NB4 (cell line): ENCODE results near the gene GPR27.

Source experiments
- CTCF ChIP-seq: IDR thresholded peaks from one replicate; pipeline ENCODE4 v1.5.1; 2012; ENCODE audit warnings: low read depth, low read length
- MAX ChIP-seq: IDR thresholded peaks from 2 replicates; pipeline ENCODE4 v1.6.1; 2011; ENCODE audit warnings: low read depth, low read length
- MYC ChIP-seq: IDR thresholded peaks from 2 replicates; pipeline ENCODE4 v1.6.1; 2011; ENCODE audit warnings: low read depth, low read length
- POLR2A ChIP-seq: IDR thresholded peaks from 2 replicates; pipeline ENCODE4 v1.6.1; 2011; ENCODE audit warnings: mild to moderate bottlenecking; ENCODE audit not compliant: insufficient read length; ENCODE audit errors: extremely low read depth

- TF ChIP-seq CTCF: no peak
- no peak for TF ChIP-seq POLR2A
- no peak for TF ChIP-seq MYC
- TF ChIP-seq MAX: no peak
Observed at GRCh38 chr3:71758091-71758490, 4.4 kb downstream of the GPR27 start.
